Superior temporal gyrus (tissue), 1 donor: Measurements from ENCODE around the gene DDX1.
A peak's percentile ranks its signal among the peaks of the same experiment; 100 is the strongest.

Source experiments
- DNase-seq: peaks from one replicate; pipeline ENCODE4 v3.0.0-alpha.2; 2016; ENCODE audit errors: extremely low spot score

The DDX1 gene

DNA sequence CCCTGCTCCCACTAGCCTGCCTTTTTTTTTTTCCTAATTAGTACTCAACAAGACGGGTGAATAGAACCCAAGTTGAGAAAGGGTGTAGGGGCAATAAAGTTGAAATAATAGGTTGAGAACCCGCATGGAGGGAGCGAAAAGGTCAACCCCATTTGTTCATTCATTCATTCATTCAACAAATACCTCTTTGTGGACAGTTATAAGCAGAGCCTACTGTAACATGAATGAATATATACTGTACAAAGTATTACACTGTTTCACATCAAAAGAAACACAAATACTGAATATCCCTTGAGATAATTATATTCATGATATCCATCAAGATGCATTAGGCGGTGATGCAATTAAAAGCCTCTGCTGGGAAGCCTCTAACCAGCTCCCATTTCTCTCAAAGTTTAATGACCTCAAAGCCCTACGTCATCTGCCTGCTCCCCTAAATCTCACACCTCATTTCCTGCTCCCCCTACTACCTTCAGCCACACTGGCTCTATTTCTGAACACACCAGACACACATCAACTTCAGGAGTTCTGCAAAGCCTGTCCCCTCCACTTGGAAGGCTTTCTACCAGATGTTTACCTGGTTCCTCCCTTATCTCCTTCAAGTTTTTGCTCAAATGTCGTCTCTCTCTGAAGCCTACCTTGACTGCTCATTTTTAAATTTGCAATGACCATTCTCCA lies 29.2 kb upstream of the DDX1 start:
- no peak for DNase-seq

DNA sequence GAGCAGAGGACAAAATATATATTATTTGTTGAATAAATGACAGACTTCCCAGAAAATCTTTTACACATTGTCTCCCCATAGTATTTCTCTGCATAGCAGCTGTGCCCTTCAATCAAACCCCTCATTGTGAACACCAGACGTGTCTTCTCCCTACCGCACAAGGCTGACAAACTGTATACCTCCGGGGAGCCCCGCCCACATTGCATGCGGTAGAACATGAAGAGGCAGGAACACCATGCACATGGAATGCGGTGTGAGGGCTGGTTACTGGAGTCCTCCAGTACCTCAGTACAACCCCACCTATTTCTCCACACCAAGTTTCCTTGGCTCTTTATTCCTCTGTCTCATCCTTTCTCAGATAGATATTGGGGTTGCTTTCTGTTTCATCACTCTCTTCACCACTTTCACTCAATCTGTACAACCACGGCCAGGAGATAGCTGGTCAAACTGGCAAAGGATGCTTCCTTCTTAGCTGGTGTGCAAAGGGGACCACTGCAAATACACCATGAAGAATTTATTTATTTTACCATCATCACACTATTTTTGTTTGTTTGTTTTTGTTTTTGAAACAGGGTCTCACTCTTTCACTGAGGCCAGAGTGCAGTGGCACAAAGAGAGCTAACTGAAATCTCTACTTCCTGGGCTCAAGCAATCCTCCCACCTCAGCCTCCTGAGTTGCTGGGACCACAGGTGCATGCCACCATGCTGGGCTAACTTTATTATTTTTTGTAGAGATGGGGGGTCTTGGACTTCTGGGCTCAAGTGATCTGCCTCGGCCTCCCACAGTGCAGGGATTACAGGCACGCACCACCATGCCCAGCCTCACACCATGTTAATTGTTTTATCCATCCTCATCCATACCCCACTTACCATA lies 28.2 kb upstream of the DDX1 start:
- no peak for DNase-seq

DNA sequence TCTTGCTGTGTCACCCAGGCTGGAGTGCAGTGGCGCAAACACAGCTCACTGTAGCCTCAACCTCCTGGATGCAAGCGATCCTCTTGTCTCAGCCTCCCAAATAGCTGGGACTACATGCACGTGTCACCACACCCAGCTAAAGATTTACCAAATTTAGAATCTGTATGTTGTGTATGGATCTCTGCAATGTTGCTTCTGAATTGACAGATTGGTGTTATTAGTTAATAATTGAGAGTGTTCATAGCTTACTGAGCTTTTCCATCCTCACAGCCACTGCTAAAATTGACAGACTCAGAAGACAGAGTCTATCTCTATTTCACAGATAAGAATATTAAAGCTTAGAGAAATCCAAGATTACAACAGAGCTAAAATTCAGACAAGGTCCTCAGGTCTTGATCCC lies 26.3 kb upstream of the DDX1 start:
- no peak for DNase-seq

DNA sequence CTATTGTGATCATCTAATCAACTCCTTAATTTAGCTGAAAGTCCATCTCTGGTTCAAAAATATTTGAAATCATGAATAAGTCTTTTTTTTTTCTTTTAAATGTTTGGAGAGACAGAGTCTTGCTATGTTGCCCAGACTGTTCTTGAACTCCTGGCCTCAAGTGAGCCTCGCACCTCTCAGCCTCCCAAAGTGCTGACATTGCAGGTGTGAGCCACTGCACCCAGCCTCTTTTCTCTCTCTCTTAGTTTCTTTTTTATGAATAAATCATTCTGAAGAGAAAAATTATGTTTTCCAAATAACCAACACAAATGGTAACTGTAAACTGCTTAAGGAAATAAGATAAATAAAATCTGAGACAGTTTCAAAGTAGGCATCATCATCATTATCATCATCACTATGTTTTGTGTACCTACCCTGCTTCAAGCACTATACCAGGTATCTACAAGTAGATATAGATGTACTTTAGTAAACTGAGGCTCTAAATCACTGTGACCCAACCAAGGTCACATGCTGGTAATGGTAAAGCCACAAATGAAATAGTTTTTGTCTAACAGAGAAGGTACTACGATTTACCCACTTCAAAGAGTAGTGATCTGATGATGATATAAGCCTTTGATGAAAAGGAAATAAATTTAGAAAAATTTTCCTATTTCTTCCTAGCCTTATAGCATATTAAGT lies 25.5 kb upstream of the DDX1 start:
- DNase-seq = no peak

DNA sequence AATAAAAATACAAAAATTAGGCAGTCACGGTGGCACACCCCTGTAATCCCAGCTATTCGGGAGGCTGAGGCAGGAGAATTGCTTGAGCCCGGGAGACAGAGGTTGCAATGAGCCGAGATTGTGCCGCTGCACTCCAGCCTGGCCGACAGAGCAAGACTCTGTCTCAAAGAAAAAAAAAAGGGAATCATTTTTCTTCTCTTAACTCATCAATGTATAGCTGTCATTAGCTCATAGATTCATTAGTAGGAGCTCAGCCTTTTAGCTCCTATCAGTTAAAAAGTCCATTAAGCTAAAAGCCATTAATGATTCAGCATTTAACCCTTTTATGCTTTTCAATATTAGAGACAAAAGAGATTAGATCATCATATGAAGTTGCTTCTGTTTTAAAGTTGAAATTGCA lies 24.8 kb upstream of the DDX1 start:
- DNase-seq = no peak

DNA sequence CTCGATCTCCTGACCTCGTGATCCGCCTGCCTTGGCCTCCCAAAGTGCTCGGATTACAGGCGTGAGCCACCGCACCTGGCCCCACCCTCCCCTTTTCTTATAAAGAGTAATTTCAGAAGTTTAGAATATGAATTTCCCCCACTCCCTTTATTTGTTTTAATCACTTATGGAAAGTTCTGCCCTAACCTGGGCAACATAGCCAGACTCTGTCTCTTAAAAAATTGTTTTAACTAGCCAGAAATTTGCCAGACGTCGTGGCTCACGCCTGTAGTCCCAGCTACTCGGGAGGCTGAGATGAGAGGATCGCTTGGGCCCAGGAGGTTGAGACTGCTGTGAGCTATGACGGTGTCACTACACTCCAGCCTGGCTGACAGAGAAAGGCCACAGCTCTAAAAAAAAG lies 22.8 kb upstream of the DDX1 start:
- no peak for DNase-seq

DNA sequence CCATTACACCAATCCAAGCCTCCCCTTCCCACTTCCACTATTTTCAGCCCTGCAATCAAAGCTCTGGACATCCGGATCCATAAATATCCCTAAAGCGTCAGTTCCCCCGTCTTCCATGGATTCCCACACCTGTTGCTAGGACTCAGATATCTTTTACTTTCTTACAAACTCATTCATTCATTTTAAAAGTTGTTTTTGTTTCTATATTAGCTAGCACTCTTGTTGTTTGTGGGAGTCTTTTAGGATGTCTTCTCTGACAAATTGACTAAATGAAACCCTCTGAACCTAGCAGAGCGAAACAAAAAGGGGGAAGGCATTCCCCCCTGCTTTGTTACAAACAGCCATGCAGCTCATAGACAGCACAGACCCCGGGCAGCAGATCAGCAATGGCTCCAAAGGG lies 21.6 kb upstream of the DDX1 start:
- no peak for DNase-seq

DNA sequence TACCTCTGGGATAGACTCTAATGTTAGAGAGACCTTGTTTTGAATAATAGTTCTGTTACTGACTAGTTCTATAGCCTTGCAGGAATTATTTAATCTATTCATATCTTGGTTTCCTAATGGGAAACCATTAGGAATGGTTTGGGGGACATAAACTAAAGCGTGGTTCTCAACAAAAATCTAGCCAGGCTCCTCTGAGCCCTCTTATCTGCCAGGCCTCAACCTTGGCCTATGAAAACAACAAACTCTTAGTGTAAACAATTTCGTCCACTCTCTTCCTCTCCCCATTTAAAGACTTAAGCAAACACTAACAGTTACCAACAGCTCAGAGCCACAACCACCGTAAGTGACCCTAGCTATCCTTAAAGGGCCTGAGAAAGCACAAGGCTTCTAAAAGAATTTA lies 19.9 kb upstream of the DDX1 start:
- no peak for DNase-seq

DNA sequence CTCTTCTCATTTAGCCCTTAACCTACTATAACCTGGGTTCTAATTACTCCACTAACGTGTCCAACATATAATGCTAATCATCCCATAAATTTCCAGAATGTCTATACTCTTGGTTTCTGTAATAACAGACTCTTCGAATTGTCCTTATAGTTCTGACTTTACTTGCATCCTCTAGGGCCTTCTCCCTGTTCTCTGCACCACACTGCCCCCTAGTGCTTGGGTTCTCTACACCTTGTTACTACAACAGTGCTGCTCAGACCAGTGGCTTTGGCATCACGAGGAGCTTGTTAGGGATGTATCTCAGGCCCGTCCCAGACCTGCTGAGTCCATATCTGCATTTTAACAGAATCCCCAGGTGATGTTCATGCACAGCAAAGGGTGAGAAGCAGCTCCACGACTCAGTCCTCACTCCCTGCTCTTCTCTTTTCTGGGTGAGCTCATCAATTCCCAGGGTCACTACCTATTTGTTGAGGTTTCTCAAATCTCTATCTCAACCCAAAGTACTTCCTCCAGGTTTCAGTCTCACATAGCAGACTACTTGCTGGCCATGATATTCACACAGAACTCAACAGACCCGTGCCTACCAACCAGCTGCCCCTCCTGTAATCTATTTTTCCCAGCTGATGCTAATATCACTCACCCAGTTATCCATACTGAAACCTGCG lies 14.5 kb upstream of the DDX1 start:
- peak; percentile 94 for DNase-seq

DNA sequence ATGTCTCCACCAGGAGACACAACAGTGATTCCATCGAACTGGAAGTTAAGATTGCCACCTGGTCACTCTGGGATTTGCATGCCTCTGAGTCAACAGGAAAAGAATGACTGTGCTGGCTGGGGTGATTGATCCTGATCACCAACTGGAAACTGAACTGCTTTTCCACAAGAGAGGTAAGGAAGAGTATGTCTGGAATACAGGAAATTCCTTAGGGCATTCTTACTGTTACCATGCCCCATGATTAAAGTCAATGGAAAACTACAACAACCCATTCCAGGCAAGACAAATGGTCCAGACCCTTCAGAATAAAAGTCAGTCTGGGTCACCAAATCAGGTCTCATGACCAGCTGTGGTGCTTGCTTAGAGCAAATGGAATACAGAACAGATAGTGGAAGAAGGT lies 12.0 kb upstream of the DDX1 start:
- DNase-seq = no peak

DNA sequence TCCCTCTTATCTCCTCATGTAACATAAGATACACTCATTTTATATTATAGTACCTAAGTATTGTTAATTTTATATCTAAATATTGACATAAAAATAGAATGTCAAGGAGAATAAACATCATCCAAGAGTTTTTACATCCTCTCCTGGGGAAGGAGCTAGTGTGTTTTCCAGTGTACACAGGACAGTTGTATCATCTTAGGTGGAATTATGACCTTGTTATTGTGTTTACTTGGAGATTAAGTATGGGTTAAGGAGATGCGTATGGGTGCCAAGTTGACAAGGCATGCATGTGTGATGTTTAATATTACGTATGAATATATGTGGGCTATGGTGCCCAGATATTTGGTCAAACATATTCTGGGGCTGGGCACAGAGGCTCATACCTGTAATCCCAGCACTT lies 11.2 kb upstream of the DDX1 start:
- DNase-seq = no peak

DNA sequence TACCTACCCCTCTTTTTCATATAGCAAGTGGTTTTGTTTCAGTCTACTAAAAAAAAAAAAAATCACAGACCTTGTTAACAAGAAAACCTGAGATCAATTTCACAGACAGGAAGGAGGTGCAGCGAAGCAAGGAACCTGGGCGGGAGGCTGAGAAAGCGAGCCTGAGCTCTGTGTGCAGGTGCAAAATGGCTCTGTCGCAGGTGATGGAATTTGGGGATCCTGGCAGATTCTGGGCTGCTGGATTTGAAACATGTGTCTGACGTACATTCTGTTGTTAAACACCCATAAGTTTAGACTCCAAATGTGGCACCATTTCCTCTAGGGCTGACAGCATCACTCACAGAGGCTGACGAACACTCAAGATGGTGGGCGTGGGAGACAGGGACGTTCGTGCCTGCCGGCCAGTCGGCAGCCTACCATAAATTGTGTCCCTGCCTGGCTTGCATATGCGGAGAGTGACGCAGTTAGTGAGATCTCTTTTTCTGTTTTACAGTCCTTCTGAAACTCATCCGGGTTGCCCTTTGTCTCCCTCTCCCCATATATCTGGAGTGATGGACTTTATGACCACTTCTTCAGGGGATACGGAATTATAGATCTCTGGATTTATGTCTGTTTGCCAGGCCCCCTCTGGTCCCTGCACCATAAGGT lies 8.8 kb upstream of the DDX1 start:
- no peak for DNase-seq

DNA sequence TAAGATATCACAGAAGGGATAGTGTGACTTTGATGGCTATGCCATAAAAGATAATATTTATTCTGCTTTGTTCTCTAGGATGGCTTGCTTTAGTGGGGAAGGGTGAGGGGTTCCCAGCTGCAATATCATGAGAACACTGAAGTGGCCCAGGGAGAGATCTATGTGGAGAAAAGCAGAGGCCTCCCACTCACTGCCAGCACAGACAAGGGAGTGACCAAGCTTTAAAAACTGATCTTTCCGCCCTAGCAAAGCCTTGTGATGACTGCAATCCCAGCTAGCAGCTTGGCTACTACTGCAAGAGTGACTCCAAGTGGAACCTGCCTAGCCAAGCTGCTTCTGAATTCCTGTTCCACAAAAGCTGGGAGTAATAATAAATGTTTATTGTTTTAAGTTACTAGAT lies 7.8 kb upstream of the DDX1 start:
- no peak for DNase-seq

DNA sequence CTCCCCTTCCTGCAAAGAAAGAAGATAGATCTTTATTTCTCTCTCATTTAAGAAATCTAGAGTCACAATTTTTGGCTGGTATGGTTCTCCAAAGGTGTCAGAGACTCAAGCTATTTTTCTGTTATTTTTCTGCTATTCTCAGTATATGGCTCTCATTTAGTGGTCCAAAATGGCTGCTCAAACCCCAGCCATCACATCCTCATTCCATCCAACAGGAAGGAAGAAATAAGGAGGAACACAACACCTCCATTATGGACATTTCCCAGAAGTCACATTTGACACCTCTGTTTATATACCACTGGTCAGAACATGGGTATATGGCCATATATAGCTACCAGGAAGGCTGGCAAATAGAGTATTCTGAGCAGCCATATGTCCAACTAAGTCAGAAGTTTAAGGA lies 7.4 kb upstream of the DDX1 start:
- no peak for DNase-seq

DNA sequence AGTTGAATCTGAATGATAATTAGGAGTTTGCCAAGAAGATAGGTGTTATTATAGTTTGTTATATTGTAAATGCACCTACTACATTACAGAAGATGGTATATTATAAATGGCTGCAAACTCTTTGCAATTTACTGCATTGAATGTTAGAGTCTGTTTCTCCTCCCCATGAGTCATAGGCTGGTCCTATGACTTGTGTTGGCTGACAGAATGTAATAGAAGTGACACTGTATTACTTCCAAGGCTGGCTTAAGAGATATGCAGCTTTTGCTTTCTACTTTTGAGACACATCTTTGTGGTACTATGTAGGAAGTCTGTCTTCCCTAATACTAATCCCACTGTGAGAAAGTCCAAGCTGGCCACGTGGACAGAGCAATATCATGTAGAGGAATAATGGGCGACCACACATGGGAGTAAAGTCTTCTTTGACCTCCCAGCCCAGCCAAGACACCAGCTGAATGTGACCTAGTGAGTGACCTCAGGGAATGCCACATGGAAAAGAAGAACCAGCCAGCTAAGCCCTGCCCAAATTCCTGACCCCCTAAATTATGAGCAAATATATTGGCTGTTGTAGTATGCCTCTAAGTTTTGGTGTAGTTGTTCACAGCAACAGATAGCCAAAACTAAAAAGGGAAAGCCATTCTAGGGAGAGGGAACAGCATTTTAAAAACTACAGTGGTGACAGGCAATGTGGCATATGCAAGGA lies 6.8 kb upstream of the DDX1 start:
- DNase-seq = no peak

DNA sequence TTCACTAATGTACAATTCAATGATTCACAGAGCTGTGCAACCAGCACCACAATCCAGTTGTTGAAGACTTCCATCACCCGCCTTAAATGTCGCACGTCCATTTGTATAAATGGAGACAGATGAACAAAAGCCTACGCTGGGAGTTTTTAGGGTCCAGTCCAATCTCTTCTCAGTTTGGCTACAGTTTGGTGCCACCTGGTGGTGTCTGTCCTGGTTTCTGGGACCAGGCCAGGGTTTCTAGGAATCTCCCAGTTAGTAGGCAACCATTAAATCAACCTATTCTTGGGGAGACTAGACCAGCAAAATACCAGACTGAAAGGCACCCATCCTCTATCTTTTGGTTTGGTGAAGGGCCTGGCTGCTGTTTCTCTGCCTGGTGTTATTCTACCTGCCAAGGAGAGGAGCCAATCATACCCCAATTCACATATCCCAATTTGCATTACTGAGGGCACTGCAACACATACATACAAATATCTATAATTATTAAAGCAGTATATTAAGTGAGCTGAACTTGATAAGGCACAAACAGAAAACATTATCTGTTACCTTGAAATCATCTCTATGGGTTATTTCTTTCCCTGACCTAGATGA lies 3.2 kb upstream of the DDX1 start:
- peak; percentile 87 for DNase-seq

DNA sequence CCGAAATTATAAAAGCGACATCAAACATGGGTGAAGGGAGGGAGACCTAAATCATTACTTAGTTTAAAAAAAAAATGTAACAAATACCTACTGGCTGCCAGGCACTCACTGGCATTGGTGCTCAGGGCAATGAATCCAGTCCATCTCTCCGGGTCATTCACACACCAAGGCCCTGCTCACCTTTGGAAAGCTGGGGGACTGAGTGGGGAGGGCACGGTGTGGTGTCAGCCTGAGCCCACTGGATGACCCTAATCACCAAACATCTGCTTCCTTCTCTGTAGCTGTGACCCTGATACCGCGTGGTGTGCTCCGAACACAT lies 336 bp upstream of the DDX1 start:
- DNase-seq = no peak

DNA sequence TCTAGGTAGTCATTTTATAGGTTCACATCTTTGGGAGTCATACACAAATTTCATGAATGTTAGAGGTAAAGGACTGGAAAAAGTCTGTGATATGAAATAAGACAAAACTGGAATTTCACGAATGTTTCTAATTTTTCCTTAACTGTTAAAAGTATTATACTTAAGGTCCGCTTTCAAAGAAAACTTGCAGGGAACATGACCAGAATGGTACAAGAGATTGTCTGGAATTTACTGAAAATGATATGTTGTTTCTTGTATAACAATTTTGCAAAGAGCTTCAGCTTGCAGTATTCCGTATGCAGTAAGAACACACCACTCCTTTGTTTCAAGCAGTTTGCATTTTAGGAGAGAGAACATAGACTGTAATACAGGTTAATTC lies 1.6 kb downstream of the DDX1 start:
- no peak for DNase-seq

DNA sequence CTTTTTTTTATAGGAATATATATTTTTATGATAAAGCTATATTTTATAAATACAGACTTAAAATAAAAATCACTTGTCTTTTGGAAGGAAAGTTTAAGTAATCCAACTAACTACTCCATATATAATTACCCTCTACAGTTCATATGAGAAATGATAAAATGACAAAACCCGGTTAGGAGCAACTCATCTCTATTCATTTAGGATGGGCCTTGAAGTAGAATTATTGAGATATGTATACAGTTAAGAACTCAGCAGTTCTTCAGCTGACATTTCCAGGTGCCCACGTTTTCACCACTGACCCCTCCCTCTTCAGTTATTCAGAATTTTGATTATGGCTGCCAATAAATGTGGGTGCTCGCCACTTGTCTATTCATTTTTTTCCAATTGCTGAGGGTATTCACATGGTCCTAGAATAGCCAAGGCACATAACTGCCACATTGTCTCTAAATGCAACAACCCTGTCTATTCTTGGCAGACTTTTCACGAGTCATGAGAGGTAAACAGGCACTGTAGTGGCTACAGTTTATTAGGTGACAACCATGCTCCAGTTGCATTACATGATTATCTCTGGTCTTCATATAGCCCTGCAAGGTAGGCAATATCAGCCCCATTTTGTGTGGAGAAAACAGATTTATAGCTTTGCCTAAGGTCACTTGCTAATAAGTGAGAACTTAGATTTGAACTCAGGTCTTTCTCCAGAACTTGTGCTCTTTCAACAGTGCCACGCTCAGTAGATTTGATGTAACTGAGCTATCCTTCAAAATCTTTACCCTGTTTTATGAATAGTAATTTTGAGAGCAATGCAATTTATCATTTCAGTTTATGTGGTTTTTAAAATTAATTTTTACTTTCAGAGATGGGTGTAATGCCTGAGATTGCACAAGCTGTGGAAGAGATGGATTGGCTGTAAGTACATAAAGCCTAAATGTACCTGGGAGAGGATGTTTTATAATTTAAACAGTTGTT lies 2.9 kb downstream of the DDX1 start:
- no peak for DNase-seq

DNA sequence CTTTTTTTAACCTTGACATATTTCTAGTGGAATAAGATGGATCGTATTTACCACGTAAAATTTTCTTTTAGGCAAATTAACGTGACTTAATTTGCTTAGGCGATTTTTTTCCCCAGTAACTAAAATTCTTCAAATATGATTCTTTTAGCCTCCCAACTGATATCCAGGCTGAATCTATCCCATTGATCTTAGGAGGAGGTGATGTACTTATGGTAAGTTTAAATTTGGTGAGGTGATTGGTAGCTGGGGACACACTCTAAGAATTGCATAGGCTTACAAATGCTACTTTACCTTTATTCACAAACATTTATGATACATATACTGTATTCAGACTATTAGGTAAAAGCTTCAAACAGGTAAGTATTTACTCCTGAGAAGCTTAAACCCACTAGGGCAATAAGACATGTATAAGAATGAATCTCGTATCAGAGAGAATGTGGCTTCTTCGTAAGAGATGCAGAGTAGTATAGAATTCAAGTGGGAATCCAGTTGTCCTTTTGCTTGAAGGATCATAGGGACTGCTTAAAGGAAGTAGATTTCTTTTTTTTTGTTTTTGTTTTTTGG lies 3.8 kb downstream of the DDX1 start:
- no peak for DNase-seq
